ENCODE measurements around the gene DOC2B. TPM values are rescaled to one million over a fixed set of nuclear protein-coding genes. Genes with fewer than 3 reads are reported as not detected.
"Not testable (repeated sequence)": the region's sequence is repeated elsewhere in the genome, so short reads cannot be mapped to it uniquely, and the experiment has no call there.

Gene DOC2B
- total RNA-seq, 4 donors from 2014 or later = 4.2 to 29.7 (median 6.1) TPM

DNA sequence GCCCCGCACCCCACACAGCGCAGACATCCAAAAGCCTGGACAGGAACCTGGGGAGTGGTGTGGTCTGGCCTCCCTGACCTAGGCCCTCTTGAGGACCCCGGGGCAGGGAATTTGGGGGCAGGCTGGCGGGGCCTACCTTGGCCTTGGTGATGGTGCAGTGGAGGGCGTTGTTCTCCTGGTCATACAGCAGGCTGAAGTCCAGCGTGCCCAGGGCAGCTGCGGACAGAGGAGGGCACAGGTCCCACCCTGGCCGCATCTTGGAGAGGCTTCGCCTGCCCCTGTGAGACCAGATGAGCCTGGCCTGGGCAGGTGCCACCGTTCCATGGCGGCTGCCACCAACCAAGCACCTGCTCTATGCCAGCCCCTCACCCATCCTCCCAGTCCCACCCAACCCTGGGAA lies 9.0 kb downstream of the DOC2B start:
- Histone ChIP-seq H3K4me1 (no peaks in the 10 kb centered on the region), H3K4me3 (no peak overlapping the region), H3K9me3 (no peaks in the 10 kb centered on the region), H3K36me3 (no peaks in the 10 kb centered on the region), H3K27ac (no peak overlapping the region), H3K27me3 (no peaks in the 10 kb centered on the region)
- no peak for TF ChIP-seq CTCF (IDR thresholded peaks at IDR 0.05)
- TF ChIP-seq POLR2A (IDR thresholded peaks at IDR 0.05) = no peak
- no peak for DNase-seq

- Histone ChIP-seq H3K27me3 (no peaks in the 10 kb centered on the region), H3K36me3 (no peaks in the 10 kb centered on the region), H3K4me3 (no peak overlapping the region), H3K9me3 (no peaks in the 10 kb centered on the region), H3K4me1 (no peaks in the 10 kb centered on the region), H3K27ac (no peak overlapping the region)
- DNase-seq = no peak
- TF ChIP-seq CTCF (IDR thresholded peaks at IDR 0.05) (no peak), POLR2A (IDR thresholded peaks at IDR 0.05) (no peak)
Observed at GRCh38 chr17:171871-172270, 9.6 kb downstream of the DOC2B start.

DNA sequence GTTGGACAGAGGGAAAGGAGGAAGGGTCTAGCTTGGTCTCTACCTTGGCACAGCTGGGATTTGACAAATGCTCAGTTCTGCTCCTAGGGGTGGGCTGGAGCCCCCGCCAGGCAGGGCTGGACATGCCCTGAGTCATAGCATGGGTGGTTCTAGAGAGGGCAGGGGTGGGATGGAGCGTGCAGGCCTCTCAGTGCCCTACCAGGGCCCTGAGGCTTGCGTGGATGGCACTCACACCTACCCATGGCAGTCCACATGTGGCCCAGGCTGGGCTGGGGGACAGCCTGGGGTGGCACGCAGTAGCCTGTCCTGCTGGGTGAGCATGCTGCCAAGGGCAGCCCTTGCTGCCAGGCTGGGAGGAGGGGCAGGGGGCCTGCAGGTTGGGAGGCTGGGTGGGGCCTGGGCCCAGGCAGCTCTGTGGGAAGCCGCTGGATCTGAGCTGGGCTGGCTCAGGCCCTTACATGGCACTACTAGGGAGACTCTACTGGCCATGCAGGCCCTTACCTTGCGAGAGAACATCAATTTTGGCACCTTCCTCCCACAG lies 11.2 kb downstream of the DOC2B start:
- H3K27ac ChIP-seq = no peak overlapping the region
- no peaks in the 10 kb centered on the region for H3K36me3 ChIP-seq
- TF ChIP-seq POLR2A (IDR thresholded peaks at IDR 0.05) (no peak), CTCF (IDR thresholded peaks at IDR 0.05) (no peak)
- H3K4me1 ChIP-seq = no peaks in the 10 kb centered on the region
- no peak overlapping the region for H3K4me3 ChIP-seq
- DNase-seq = no peak
- no peaks in the 10 kb centered on the region for H3K9me3 ChIP-seq
- no peaks in the 10 kb centered on the region for H3K27me3 ChIP-seq

- not testable (repeated sequence) for H3K27ac ChIP-seq, H3K9me3 ChIP-seq
Observed at GRCh38 chr17:168614-169013, 12.8 kb downstream of the DOC2B start.

DNA sequence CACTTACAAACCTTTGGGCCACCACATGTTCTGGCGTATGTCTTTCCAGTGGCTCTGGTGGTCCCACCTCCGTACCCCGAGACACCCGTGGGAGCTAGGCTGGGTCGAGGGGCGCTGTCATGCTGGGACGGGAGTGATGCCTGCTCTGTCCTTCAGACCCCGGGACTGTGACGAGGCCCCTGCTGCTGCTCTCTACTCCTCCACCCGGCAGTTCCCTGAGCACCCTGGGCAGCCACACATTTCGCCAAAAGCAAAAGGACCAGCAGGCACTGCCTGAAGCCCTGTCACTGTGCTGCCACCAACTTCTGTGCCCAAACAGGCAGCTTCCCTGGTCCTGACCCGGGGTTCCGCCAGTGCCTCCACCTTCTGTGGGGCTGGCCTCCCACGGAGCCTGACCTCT lies 15.5 kb downstream of the DOC2B start:
- Histone ChIP-seq H3K27me3 (no peaks in the 10 kb centered on the region), H3K36me3 (no peaks in the 10 kb centered on the region), H3K4me3 (no peak overlapping the region), H3K9me3 (no peaks in the 10 kb centered on the region), H3K4me1 (no peaks in the 10 kb centered on the region), H3K27ac (no peak overlapping the region)
- no peak for DNase-seq
- TF ChIP-seq CTCF (IDR thresholded peaks at IDR 0.05) (no peak), POLR2A (IDR thresholded peaks at IDR 0.05) (no peak)

More at GRCh38 chr17:168614-169013, 12.8 kb downstream of the DOC2B start:
- not testable (repeated sequence) for H3K4me1 ChIP-seq, DNase-seq, H3K4me3 ChIP-seq, H3K36me3 ChIP-seq, H3K27me3 ChIP-seq

- H3K27ac ChIP-seq = no peak overlapping the region
- peak in 1 of 3 donors; percentile 61 for DNase-seq
- H3K4me1 ChIP-seq = no peaks in the 10 kb centered on the region
- no peak overlapping the region for H3K4me3 ChIP-seq
- TF ChIP-seq POLR2A (IDR thresholded peaks at IDR 0.05) (no peak), CTCF (IDR thresholded peaks at IDR 0.05) (peak in 4 of 6 experiments; percentile 20 to 52 (median 42))
- no peaks in the 10 kb centered on the region for H3K36me3 ChIP-seq
- no peaks in the 10 kb centered on the region for H3K9me3 ChIP-seq
- no peaks in the 10 kb centered on the region for H3K27me3 ChIP-seq
Observed at GRCh38 chr17:164303-165235, 16.9 kb downstream of the DOC2B start.
